ENCODE results near the gene MCF2L2. TPM values are rescaled to one million over a fixed set of nuclear protein-coding genes. Genes with fewer than 3 reads are reported as not detected.
"Not testable (repeated sequence)": the region's sequence is repeated elsewhere in the genome, so short reads cannot be mapped to it uniquely, and the experiment has no call there.

The MCF2L2 gene
- total and polyA plus RNA-seq, 4 donors, result 0.13 to 1.0 (median 0.54) TPM

DNA sequence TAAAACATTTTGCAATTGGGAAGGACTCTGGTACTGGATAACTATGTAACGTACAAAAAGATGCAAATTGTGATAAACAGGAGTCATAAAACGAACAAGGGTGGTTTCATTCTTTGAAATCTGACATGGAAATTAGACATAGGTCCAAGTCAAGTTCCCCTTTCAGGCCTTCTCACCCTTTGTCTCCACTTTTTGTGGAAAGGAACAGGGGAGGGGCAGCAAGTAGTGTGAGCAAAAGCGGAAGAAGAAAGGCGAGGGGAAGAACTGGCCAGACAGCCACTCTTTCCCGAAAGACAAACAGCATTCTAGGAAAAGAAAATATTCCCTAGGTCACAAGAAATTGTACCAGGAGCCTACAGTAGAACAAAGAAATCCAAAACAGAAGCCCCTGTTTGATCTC lies 52.6 kb downstream of the MCF2L2 start:
- intact Hi-C loops (cut with DNase I), result no loop called here
- no peak overlapping the region for H3K4me3 ChIP-seq (ENCODE audit: low read length in 2 of 2)

DNA sequence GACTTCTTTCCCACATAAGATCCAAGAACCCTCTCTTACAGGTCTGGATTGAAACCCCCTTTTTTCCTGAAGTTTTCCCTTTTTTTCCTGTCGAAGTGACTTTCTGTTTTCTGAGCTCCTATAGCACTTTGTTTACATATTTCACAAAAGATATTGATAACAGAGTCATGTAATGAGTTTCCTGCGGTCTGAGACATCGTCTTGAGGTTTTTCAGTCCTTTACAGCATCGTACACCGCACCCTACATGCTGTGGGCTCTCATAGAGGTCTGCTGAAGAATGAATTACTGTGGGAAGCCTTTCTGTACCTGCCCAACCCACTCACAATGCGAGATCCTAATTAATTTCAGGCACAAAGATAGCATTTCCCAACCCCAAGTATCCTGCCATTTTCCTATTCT lies 53.1 kb downstream of the MCF2L2 start:
- ATAC-seq (ENCODE audit: low FRiP score) (no peak), DNase-seq (no peak)
- no peaks in the 10 kb centered on the region for H3K36me3 ChIP-seq (ENCODE audit: control insufficient read depth in 1 of 2, insufficient read depth in 2 of 2, low read length in 1 of 2)
- intact Hi-C loops (cut with DNase I), result no loop called here
- H3K9me3 ChIP-seq (ENCODE audit: control insufficient read depth, low read length), result no peaks in the 10 kb centered on the region
- no peak overlapping the region for H3K27ac ChIP-seq (ENCODE audit: low read depth in 1 of 2, low read length in 2 of 2)
- 88 to 93% methylated on average over 6 of the region's 6 CpGs for WGBS, 2 donors
- no peaks in the 10 kb centered on the region for H3K4me1 ChIP-seq (ENCODE audit: control insufficient read depth in 1 of 2, insufficient read depth in 2 of 2, low read length in 2 of 2)
- no peak overlapping the region for H3K4me3 ChIP-seq (ENCODE audit: low read length in 2 of 2)
- H3K27me3 ChIP-seq (ENCODE audit: control insufficient read depth in 1 of 2, insufficient read depth in 2 of 2, low read length in 1 of 2), result peaks cover 0 to 2% of the 10 kb centered on the region in 2 donors

More for the DNA sequence above, 52.6 kb downstream of the MCF2L2 start:
- no peak overlapping the region for H3K27ac ChIP-seq (ENCODE audit: low read depth in 1 of 2, low read length in 2 of 2)
- WGBS, 2 donors, result 86 to 93% methylated on average over 5 of the region's 5 CpGs
- peaks cover 0 to 2% of the 10 kb centered on the region in 2 donors for H3K27me3 ChIP-seq (ENCODE audit: control insufficient read depth in 1 of 2, insufficient read depth in 2 of 2, low read length in 1 of 2)
- no peak for DNase-seq
- no peaks in the 10 kb centered on the region for H3K9me3 ChIP-seq (ENCODE audit: control insufficient read depth, low read length)
- no peaks in the 10 kb centered on the region for H3K4me1 ChIP-seq (ENCODE audit: control insufficient read depth in 1 of 2, insufficient read depth in 2 of 2, low read length in 2 of 2)
- ATAC-seq (ENCODE audit: low FRiP score), result no peak
- H3K36me3 ChIP-seq (ENCODE audit: control insufficient read depth in 1 of 2, insufficient read depth in 2 of 2, low read length in 1 of 2), result no peaks in the 10 kb centered on the region

DNA sequence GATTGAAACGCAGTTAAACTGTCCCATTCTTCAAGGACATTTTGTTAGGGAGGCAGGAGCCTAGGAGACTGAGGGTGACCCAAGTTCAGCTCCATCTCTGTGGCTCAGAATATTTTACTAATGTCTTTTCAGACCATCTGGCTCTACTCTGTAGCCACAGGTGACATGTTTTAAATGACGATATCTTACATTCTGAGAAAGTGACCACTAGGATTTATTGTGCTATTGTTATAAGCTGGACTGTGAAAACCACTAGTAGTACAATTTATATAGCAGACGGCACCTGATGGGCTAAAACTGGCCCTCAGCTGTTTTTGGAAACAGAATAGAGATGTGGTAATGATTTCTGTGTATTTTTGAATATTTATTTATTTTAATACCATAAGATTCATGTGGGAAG lies 55.5 kb downstream of the MCF2L2 start:
- DNase-seq (no peak), ATAC-seq (ENCODE audit: low FRiP score) (no peak)
- Histone ChIP-seq H3K27ac (ENCODE audit: low read depth in 1 of 2, low read length in 2 of 2) (no peak overlapping the region), H3K4me3 (ENCODE audit: low read length in 2 of 2) (no peak overlapping the region), H3K27me3 (ENCODE audit: control insufficient read depth in 1 of 2, insufficient read depth in 2 of 2, low read length in 1 of 2) (no peaks in the 10 kb centered on the region), H3K4me1 (ENCODE audit: control insufficient read depth in 1 of 2, insufficient read depth in 2 of 2, low read length in 2 of 2) (no peaks in the 10 kb centered on the region), H3K9me3 (ENCODE audit: control insufficient read depth, low read length) (no peaks in the 10 kb centered on the region), H3K36me3 (ENCODE audit: control insufficient read depth in 1 of 2, insufficient read depth in 2 of 2, low read length in 1 of 2) (no peaks in the 10 kb centered on the region)
- 70 to 89% methylated on average over 3 of the region's 3 CpGs for WGBS, 2 donors
- intact Hi-C loops (cut with DNase I), result no loop called here

DNA sequence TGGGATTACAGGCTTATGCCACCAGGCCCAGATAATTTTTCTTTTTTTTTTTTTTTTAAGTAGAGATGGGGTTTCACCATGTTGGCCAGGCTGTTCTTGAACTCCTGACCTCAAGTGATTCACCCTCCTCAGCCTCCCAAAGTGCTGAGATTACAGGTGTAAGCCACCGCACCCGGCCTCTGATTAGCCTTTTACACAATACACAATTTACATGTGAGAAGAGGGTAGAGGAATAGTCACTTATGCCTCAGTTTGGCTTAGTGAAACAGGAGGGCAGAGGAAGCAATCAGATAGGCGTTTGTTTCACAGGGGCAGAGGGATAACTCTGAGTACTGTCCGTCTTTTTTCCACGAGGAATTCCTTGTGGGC lies 56.8 kb downstream of the MCF2L2 start:
- DNase-seq; H3K27me3 ChIP-seq (ENCODE audit: control insufficient read depth in 1 of 2, insufficient read depth in 2 of 2, low read length in 1 of 2); H3K36me3 ChIP-seq (ENCODE audit: control insufficient read depth in 1 of 2, insufficient read depth in 2 of 2, low read length in 1 of 2); H3K9me3 ChIP-seq (ENCODE audit: control insufficient read depth, low read length); H3K27ac ChIP-seq (ENCODE audit: low read depth in 1 of 2, low read length in 2 of 2); ATAC-seq (ENCODE audit: low FRiP score); H3K4me3 ChIP-seq (ENCODE audit: low read length in 2 of 2); intact Hi-C loops (cut with DNase I); H3K4me1 ChIP-seq (ENCODE audit: control insufficient read depth in 1 of 2, insufficient read depth in 2 of 2, low read length in 2 of 2): not testable (repeated sequence)
- WGBS, 2 donors, result 76 to 95% methylated on average over 5 of the region's 5 CpGs

DNA sequence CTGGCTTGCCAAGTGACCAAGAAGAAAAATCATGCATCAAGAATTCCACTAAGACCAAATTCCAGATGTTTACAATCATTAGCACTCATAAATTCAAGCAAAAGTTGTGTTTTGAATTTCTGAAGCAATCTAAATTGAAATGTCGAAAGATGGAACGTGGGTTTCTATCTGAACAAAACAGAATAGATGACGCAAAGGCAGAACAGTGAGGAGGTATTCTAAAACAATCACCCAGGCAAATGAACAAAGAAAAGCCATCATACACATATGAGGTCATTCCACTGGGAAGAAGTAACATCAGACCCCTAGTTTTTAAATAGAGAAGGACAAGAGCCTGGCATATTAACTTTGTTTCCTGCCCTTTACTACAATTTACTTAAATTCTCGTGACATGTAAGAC lies 58.0 kb downstream of the MCF2L2 start:
- Histone ChIP-seq H3K27me3 (ENCODE audit: control insufficient read depth in 1 of 2, insufficient read depth in 2 of 2, low read length in 1 of 2) (no peaks in the 10 kb centered on the region), H3K4me3 (ENCODE audit: low read length in 2 of 2) (no peak overlapping the region), H3K27ac (ENCODE audit: low read depth in 1 of 2, low read length in 2 of 2) (no peak overlapping the region), H3K9me3 (ENCODE audit: control insufficient read depth, low read length) (no peaks in the 10 kb centered on the region), H3K36me3 (ENCODE audit: control insufficient read depth in 1 of 2, insufficient read depth in 2 of 2, low read length in 1 of 2) (no peaks in the 10 kb centered on the region), H3K4me1 (ENCODE audit: control insufficient read depth in 1 of 2, insufficient read depth in 2 of 2, low read length in 2 of 2) (no peaks in the 10 kb centered on the region)
- ATAC-seq (ENCODE audit: low FRiP score) (no peak), DNase-seq (no peak)
- 95 to 98% methylated on average over 4 of the region's 4 CpGs for WGBS, 2 donors
- intact Hi-C loops (cut with DNase I), result no loop called here

DNA sequence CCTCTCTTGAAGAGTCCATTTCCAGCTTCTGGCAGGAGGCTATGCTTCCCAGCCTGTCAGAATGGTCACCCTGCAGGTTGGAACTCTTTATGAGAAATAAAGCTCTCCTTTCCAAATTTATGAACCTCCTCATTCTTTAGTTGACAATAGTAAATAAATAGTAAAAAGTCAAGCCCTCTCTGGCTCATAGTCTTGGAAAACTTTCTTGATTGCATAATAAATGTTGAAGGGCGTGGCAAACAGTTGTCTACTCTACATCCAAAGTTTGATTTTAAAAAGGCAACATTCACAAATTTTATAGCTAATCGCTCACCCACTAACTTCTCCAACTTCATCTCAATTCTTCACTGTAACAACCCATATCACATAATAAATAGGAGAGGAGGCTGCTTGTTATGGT lies 58.8 kb downstream of the MCF2L2 start:
- H3K4me1 ChIP-seq (ENCODE audit: control insufficient read depth in 1 of 2, insufficient read depth in 2 of 2, low read length in 2 of 2), result no peaks in the 10 kb centered on the region
- H3K9me3 ChIP-seq (ENCODE audit: control insufficient read depth, low read length), result no peaks in the 10 kb centered on the region
- intact Hi-C loops (cut with DNase I), result no loop called here
- DNase-seq (no peak), ATAC-seq (ENCODE audit: low FRiP score) (no peak)
- 92 to 94% methylated on average over 2 of the region's 2 CpGs for WGBS, 2 donors
- no peaks in the 10 kb centered on the region for H3K27me3 ChIP-seq (ENCODE audit: control insufficient read depth in 1 of 2, insufficient read depth in 2 of 2, low read length in 1 of 2)
- H3K4me3 ChIP-seq (ENCODE audit: low read length in 2 of 2), result no peak overlapping the region
- no peaks in the 10 kb centered on the region for H3K36me3 ChIP-seq (ENCODE audit: control insufficient read depth in 1 of 2, insufficient read depth in 2 of 2, low read length in 1 of 2)
- no peak overlapping the region for H3K27ac ChIP-seq (ENCODE audit: low read depth in 1 of 2, low read length in 2 of 2)

DNA sequence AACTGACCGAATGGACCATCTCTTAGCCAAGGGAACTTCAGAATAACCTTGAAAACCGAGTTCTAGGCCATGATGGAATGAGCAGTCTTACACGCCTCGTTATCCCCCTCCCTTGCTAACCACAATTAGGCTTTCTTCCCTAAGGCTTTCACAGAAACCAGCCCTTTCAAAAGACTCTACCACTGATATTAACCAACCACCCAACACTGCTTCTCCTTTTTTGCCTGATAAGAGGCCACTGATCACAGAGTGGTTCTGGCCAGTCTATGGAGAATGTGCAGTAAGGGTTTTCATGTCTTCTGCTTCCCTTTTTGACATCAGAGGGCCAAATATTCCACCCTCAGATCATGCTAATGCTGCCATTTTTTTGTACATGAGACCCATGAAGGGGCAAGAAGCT lies 59.3 kb downstream of the MCF2L2 start:
- intact Hi-C loops (cut with DNase I), result no loop called here
- Histone ChIP-seq H3K4me3 (ENCODE audit: low read length in 2 of 2) (no peak overlapping the region), H3K27me3 (ENCODE audit: control insufficient read depth in 1 of 2, insufficient read depth in 2 of 2, low read length in 1 of 2) (no peaks in the 10 kb centered on the region), H3K36me3 (ENCODE audit: control insufficient read depth in 1 of 2, insufficient read depth in 2 of 2, low read length in 1 of 2) (no peaks in the 10 kb centered on the region), H3K4me1 (ENCODE audit: control insufficient read depth in 1 of 2, insufficient read depth in 2 of 2, low read length in 2 of 2) (no peaks in the 10 kb centered on the region), H3K9me3 (ENCODE audit: control insufficient read depth, low read length) (no peaks in the 10 kb centered on the region), H3K27ac (ENCODE audit: low read depth in 1 of 2, low read length in 2 of 2) (no peak overlapping the region)
- WGBS, 2 donors, result 95% methylated on average over 4 of the region's 4 CpGs
- ATAC-seq (ENCODE audit: low FRiP score) (no peak), DNase-seq (no peak)

DNA sequence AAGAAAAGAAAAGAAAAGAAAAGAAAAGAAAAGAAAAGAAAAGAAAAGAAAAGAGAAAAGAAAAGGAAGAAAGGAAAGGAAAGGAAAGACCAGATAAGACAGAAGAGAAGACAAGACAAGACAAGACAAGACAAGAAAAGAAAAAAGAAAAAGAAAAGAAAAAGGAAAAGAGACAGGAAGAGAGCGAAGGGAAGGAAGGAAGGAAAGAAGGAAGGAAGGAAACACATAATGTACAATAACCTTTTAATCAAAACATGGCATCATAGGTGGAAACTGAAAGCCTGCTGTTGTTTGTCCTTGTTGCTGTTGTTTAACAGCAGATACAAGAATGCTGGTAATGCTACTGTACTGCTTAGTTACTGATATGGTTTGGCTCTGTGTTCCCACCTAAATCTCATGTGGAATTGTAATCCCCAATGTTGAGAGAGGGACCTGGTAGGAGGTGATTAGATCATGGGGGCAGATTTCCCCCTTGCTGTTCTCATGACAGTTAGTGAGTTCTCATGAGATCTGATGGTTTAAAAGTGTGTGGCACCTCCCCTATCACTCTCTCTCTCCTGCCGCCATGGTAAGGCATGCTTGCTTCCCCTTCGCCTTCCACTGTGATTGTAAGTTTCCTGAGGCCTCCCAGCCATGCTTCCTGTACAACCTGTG lies 67.3 kb downstream of the MCF2L2 start:
- Histone ChIP-seq H3K9me3 (ENCODE audit: control insufficient read depth, low read length) (no peaks in the 10 kb centered on the region), H3K4me1 (ENCODE audit: control insufficient read depth in 1 of 2, insufficient read depth in 2 of 2, low read length in 2 of 2) (no peaks in the 10 kb centered on the region), H3K27ac (ENCODE audit: low read depth in 1 of 2, low read length in 2 of 2) (no peak overlapping the region), H3K4me3 (ENCODE audit: low read length in 2 of 2) (no peak overlapping the region), H3K27me3 (ENCODE audit: control insufficient read depth in 1 of 2, insufficient read depth in 2 of 2, low read length in 1 of 2) (no peaks in the 10 kb centered on the region), H3K36me3 (ENCODE audit: control insufficient read depth in 1 of 2, insufficient read depth in 2 of 2, low read length in 1 of 2) (no peaks in the 10 kb centered on the region)
- DNase-seq (no peak), ATAC-seq (ENCODE audit: low FRiP score) (no peak)
- 87 to 93% methylated on average over 3 of the region's 3 CpGs for WGBS, 2 donors
- intact Hi-C loops (cut with DNase I), result no loop called here

DNA sequence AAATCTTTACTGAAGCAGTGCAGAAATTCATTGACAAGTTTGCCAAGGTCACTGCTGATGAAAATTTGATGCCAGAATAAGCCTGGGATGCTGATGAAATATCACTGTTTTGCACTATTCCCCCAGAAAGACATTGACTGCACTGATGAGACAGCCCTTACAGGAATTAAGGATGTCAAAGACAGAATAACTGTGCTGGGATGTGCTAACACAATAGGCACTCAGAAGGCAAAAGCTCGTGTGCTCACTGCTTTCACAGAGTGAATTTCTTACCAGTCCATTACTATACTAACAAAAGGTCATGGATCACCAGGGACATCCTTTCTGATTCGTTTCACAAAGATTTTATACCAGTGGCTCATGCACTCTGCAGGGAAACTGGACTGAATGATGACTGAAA lies 69.4 kb downstream of the MCF2L2 start:
- no peaks in the 10 kb centered on the region for H3K9me3 ChIP-seq (ENCODE audit: control insufficient read depth, low read length)
- DNase-seq, result no peak
- H3K4me1 ChIP-seq (ENCODE audit: control insufficient read depth in 1 of 2, insufficient read depth in 2 of 2, low read length in 2 of 2), result no peaks in the 10 kb centered on the region
- intact Hi-C loops (cut with DNase I), result no loop called here
- WGBS, 2 donors, result 57 to 66% methylated on average over 2 of the region's 2 CpGs
- H3K27me3 ChIP-seq (ENCODE audit: control insufficient read depth in 1 of 2, insufficient read depth in 2 of 2, low read length in 1 of 2), result no peaks in the 10 kb centered on the region
- H3K4me3 ChIP-seq (ENCODE audit: low read length in 2 of 2), result no peak overlapping the region
- H3K36me3 ChIP-seq (ENCODE audit: control insufficient read depth in 1 of 2, insufficient read depth in 2 of 2, low read length in 1 of 2), result no peaks in the 10 kb centered on the region
- no peak overlapping the region for H3K27ac ChIP-seq (ENCODE audit: low read depth in 1 of 2, low read length in 2 of 2)
- ATAC-seq (ENCODE audit: low FRiP score), result no peak
